WERI-Rb-1 (cell line): ENCODE data around the gene ZSWIM8.
A peak's percentile ranks its signal among the peaks of the same experiment; 100 is the strongest.
"Not testable (repeated sequence)": the region's sequence is repeated elsewhere in the genome, so short reads cannot be mapped to it uniquely, and the experiment has no call there.

Experiments
- DNase-seq: peaks from one replicate; pipeline ENCODE4 v3.0.0-alpha.2; 2020
- H3K27ac ChIP-seq: fragments of 250-450 bp; sonication (Bioruptor Pico); 2 replicates; pipeline ENCODE4 v1.5.1; 2020; ENCODE audit warnings: mild to moderate bottlenecking, moderate library complexity
- H3K27me3 ChIP-seq: fragments of 250-450 bp; sonication (Bioruptor Pico); 2 replicates; pipeline ENCODE4 v1.5.1; 2021; ENCODE audit warnings: mild to moderate bottlenecking, low read depth, moderate library complexity; ENCODE audit not compliant: insufficient read depth, severe bottlenecking
- H3K36me3 ChIP-seq: fragments of 250-450 bp; sonication (Bioruptor Pico); 2 replicates; pipeline ENCODE4 v1.5.1; 2020; ENCODE audit warnings: mild to moderate bottlenecking, moderate library complexity
- H3K4me3 ChIP-seq: 2 replicates; pipeline ENCODE4 v1.5.1; 2011; ENCODE audit warnings: low read depth, mild to moderate bottlenecking, control low read depth, low read length
- H3K9me3 ChIP-seq: fragments of 250-450 bp; sonication (Bioruptor Pico); 2 replicates; pipeline ENCODE4 v1.5.1; 2021; ENCODE audit warnings: mild to moderate bottlenecking, moderate library complexity; ENCODE audit not compliant: severe bottlenecking
- TF ChIP-seq, protein P1 (sequence below): IDR thresholded peaks from 2 replicates; pipeline ENCODE4 v1.5.1; 2011; ENCODE audit warnings: low read depth, mild to moderate bottlenecking, control low read depth, inconsistent platforms, low read length

ZSWIM8 gene, protein sequence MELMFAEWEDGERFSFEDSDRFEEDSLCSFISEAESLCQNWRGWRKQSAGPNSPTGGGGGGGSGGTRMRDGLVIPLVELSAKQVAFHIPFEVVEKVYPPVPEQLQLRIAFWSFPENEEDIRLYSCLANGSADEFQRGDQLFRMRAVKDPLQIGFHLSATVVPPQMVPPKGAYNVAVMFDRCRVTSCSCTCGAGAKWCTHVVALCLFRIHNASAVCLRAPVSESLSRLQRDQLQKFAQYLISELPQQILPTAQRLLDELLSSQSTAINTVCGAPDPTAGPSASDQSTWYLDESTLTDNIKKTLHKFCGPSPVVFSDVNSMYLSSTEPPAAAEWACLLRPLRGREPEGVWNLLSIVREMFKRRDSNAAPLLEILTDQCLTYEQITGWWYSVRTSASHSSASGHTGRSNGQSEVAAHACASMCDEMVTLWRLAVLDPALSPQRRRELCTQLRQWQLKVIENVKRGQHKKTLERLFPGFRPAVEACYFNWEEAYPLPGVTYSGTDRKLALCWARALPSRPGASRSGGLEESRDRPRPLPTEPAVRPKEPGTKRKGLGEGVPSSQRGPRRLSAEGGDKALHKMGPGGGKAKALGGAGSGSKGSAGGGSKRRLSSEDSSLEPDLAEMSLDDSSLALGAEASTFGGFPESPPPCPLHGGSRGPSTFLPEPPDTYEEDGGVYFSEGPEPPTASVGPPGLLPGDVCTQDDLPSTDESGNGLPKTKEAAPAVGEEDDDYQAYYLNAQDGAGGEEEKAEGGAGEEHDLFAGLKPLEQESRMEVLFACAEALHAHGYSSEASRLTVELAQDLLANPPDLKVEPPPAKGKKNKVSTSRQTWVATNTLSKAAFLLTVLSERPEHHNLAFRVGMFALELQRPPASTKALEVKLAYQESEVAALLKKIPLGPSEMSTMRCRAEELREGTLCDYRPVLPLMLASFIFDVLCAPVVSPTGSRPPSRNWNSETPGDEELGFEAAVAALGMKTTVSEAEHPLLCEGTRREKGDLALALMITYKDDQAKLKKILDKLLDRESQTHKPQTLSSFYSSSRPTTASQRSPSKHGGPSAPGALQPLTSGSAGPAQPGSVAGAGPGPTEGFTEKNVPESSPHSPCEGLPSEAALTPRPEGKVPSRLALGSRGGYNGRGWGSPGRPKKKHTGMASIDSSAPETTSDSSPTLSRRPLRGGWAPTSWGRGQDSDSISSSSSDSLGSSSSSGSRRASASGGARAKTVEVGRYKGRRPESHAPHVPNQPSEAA (N-terminal part only)

DNA sequence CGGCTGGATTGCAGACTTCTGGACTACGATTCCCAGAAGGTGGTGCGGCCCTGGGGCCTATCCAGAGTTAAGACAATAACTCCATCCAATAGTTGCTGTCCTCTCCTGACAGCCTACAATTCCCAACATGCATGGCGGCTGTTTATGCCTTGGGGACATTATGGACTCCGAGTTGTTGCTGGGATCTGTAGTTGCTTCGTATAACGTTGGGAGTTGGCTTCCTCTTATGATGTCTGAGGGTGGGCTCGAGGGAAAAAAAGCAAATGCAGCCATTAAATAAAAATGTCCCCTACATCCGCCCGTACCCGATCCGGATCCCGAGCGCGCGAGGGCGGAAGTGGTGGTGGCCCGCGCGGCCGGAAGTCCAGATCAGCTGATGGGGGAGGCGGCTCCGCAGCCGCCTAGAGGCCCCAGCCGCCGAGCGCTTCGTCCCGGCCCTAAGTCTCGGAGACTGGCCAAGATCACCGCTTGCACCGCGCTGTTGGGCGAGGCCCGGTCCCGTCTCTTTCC lies at the start of gene ZSWIM8:
ZSWIM8 (plus strand) TSS at position 396 of the 510 bp plus-strand sequence. CDS start 273 bp downstream, outside the sequence.
- DNase-seq = peak; percentile 83
- peak within 1 kb of the TSS; percentile 75 for H3K27ac ChIP-seq
- peaks cover 22% of the 10 kb centered on the region for H3K36me3 ChIP-seq
- no peaks in the 10 kb centered on the region for H3K27me3 ChIP-seq
- H3K4me3 ChIP-seq = peak within 1 kb of the TSS; percentile 84
- TF ChIP-seq, protein P1, sequence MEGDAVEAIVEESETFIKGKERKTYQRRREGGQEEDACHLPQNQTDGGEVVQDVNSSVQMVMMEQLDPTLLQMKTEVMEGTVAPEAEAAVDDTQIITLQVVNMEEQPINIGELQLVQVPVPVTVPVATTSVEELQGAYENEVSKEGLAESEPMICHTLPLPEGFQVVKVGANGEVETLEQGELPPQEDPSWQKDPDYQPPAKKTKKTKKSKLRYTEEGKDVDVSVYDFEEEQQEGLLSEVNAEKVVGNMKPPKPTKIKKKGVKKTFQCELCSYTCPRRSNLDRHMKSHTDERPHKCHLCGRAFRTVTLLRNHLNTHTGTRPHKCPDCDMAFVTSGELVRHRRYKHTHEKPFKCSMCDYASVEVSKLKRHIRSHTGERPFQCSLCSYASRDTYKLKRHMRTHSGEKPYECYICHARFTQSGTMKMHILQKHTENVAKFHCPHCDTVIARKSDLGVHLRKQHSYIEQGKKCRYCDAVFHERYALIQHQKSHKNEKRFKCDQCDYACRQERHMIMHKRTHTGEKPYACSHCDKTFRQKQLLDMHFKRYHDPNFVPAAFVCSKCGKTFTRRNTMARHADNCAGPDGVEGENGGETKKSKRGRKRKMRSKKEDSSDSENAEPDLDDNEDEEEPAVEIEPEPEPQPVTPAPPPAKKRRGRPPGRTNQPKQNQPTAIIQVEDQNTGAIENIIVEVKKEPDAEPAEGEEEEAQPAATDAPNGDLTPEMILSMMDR = no peak
- no peaks in the 10 kb centered on the region for H3K9me3 ChIP-seq

DNA sequence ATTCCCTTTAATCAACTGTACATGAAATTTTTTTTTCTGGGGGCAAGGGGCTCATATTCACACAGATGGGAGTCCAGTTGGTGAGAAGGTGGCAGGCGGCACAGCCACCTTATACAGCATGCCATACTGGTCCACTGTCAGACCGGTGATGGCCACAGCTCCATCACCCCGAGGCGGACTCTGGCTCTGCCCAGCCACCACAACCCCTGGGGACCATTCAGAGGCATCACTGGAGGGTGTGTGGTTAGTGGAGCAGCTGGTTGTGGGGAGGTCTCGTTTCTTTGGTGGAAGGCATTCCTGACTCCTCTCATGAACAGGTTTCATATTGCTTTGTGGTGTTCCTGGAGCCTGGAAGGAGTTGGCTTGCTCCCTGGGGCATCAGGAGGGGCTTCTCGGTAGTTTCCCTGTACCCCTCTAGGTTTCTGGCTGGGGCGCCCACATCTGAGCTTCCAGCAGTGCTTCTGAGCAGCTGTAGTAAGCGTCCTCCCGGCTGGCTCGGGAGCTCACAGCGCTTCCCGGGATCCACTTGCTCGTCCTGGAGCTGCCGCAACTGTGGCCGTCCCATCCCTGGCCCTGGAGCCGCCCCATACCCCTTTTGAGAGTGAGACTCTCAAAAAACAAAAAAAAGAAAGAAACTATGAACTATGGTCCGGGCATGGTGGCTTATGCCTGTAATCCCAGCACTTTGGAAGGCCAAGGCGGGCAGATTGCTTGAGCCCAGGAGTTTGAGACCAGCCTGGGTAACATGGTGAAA lies 44.7 kb upstream of the ZSWIM8 start:
- H3K9me3 ChIP-seq, H3K36me3 ChIP-seq, H3K27ac ChIP-seq, H3K27me3 ChIP-seq, H3K4me3 ChIP-seq, DNase-seq: not testable (repeated sequence)

DNA sequence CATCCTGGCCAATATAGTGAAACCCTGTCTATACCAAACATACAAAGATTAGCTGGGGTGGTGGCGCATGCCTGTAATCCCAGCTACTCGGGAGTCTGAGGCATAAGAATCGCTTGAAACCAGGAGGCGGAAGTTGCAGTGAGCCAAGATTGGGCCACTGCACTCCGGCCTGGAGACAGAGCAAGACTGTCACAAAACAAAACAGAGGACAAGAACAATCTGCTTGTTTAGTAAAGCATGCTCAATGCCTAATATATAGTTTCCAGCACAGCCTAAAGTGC lies 43.0 kb upstream of the ZSWIM8 start:
- DNase-seq = no peak
- H3K36me3 ChIP-seq = peaks cover 19% of the 10 kb centered on the region
- no peaks in the 10 kb centered on the region for H3K27me3 ChIP-seq
- no peak overlapping the region for H3K4me3 ChIP-seq
- H3K27ac ChIP-seq = no peak overlapping the region
- H3K9me3 ChIP-seq = no peaks in the 10 kb centered on the region
- TF ChIP-seq, protein P1 = no peak

DNA sequence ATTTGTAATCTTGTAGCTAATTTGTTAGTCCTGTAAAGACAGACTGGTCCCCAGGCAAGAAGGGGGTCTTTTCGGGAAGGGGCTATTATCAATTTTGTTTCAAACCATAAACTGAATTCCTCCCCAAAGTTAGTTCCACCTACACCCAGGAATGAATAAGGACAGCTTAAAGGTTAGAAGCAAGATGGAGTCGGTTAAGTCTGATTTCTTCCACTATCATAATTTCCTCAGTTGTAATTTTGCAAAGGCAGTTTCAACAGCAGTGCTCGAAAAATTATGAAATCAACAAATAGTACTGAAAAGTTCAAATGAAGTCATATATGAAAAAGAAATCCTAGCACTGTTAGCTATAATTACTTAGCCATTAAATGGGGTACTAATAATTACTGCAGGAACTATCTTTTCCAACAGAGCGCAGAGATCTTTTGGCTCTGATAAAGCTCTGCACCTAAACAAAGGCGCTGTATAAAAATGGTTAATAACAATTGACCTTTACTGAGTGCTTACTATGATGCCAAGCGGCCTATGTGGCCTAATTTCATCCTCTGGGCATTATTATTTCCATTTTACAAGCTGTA lies 42.0 kb upstream of the ZSWIM8 start:
- peak overlapping the region; percentile 84 for H3K4me3 ChIP-seq
- no peaks in the 10 kb centered on the region for H3K27me3 ChIP-seq
- H3K36me3 ChIP-seq = peaks cover 26% of the 10 kb centered on the region

DNA sequence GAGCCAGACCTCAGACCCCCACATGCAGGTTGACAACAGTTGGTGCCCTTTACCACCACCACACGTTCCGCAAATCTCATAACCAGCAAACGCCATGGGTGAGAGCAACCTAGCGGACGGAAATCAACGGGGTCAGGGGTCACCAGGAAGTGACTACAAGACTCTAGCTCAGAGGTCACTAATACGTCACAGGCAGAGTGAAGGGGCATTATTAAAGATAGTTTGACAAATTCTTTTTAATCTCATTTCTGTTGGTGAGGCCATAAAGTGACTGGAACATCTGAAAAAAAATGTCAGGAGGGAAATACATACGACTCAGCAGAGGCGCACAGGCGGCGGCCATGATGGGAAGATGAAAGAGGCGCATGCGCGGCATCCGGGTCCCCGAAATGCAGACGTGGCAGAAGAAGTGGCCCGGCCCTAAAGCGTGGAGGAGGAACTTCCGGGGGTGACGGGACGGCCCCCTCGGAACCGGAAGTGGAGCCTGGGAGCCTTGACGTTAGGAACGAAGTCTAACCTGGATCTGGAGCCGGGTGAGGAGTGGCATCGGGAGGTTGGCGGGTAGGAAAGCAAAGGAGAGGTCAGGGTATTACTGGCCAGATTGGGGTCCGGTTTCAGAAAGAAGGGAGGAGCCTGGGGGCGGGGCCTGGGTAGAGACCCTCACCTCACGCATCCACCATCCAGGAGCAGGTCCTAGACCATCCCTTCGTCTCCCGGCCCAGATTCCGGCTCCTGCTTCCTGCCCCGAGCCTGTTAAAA lies 41.3 kb upstream of the ZSWIM8 start, which contains the start of gene SEC24C:
SEC24C (plus strand) TSS at position 468 of the 759 bp plus-strand sequence. CDS start 2,461 bp downstream, outside the sequence.
- H3K9me3 ChIP-seq = no peaks in the 10 kb centered on the region
- H3K4me3 ChIP-seq = peak within 1 kb of the TSS; percentile 84
- TF ChIP-seq, protein P1 = no peak
- no peaks in the 10 kb centered on the region for H3K27me3 ChIP-seq
- H3K36me3 ChIP-seq = peaks cover 32% of the 10 kb centered on the region
- peak within 1 kb of the TSS; percentile 90 for H3K27ac ChIP-seq
- peak; percentile 96 for DNase-seq

More for the DNA sequence above, 42.0 kb upstream of the ZSWIM8 start:
- peak overlapping the region; percentile 90 for H3K27ac ChIP-seq
- TF ChIP-seq, protein P1 = no peak
- no peak for DNase-seq
- H3K9me3 ChIP-seq = no peaks in the 10 kb centered on the region
